ENCODE results near the gene PLSCR5. TPM values are rescaled to one million over a fixed set of nuclear protein-coding genes. Genes with fewer than 3 reads are reported as not detected.

The PLSCR5 gene
- total and polyA plus RNA-seq, 10 of the 15 experiments (the other 5 are each of a cell fraction or from before 2014, with no cell fraction given), result 0.06 TPM; not detected in 9

- ChIA-PET RAD21 (ENCODE audit: unreplicated experiment) (no interaction called here), SMC1A (ENCODE audit: uncharacterized antibody, unreplicated experiment) (interaction anchor here (0.5 kb wide), 1 partner anchor 103 kb away, joined by 4 read pairs; no protein-coding TSS in a partner anchor), CTCF (interaction anchor here (0.7 kb wide), 1 partner anchor 767 kb away, joined by 3 read pairs; no protein-coding TSS in a partner anchor), POLR2A (no interaction called here)
- Histone ChIP-seq H3K27me3 (replicated peaks in 1 of 2; ENCODE audit: control insufficient read depth in 2 of 2, insufficient read depth in 2 of 2, low read length in 1 of 2) (no peaks in the 10 kb centered on the region), H3K4me2 (ENCODE audit: control insufficient read depth, insufficient read depth) (no peak overlapping the region), H3K9ac (ENCODE audit: control insufficient read depth, insufficient read depth, low read length) (no peak overlapping the region), H3K4me1 (ENCODE audit: control insufficient read depth, insufficient read depth, low read length) (no peaks in the 10 kb centered on the region), H2AFZ (ENCODE audit: control insufficient read depth, low read depth, low read length) (no peak overlapping the region), H4K20me1 (ENCODE audit: control insufficient read depth, insufficient read depth) (no peaks in the 10 kb centered on the region), H3K36me3 (ENCODE audit: control insufficient read depth in 2 of 2, insufficient read depth in 2 of 2, low read length in 1 of 2) (no peaks in the 10 kb centered on the region), H3K27ac (ENCODE audit: control insufficient read depth, insufficient read depth) (no peak overlapping the region), H3K9me3 (replicated peaks; ENCODE audit: control insufficient read depth, insufficient read depth, low read length) (no peaks in the 10 kb centered on the region), H3K4me3 (no peak overlapping the region), H3K79me2 (ENCODE audit: control insufficient read depth, insufficient read depth, low read length) (no peaks in the 10 kb centered on the region)
- WGBS (ENCODE audit: insufficient coverage, insufficient replicate concordance, low lambda C conversion rate, missing lambda C conversion rate), result 0% methylated on average over 3 of the region's 3 CpGs
- intact Hi-C loops (cut with micrococcal nuclease; ENCODE audit: unreplicated experiment) (no loop called here), in situ Hi-C loops (cut with MboI) (no loop called here)
- FAIRE-seq (no peak), DNase-seq (ENCODE audit: low read depth, low spot score) (no peak), ATAC-seq (no peak)
- no TSS peak for BruUV-seq (replicated peaks)
- no peak for TF ChIP-seq TCF3 (IDR thresholded peaks at IDR 0.05; ENCODE audit: borderline replicate concordance, insufficient read depth, low read depth, low read length)
- no peak for TF ChIP-seq ZBTB4 (CRISPR knock-in tag; IDR thresholded peaks at IDR 0.05)
- no peak for TF ChIP-seq POLR2A (IDR thresholded peaks at IDR 0.05; ENCODE audit: low read depth, low read length)
- TF ChIP-seq, protein P1, sequence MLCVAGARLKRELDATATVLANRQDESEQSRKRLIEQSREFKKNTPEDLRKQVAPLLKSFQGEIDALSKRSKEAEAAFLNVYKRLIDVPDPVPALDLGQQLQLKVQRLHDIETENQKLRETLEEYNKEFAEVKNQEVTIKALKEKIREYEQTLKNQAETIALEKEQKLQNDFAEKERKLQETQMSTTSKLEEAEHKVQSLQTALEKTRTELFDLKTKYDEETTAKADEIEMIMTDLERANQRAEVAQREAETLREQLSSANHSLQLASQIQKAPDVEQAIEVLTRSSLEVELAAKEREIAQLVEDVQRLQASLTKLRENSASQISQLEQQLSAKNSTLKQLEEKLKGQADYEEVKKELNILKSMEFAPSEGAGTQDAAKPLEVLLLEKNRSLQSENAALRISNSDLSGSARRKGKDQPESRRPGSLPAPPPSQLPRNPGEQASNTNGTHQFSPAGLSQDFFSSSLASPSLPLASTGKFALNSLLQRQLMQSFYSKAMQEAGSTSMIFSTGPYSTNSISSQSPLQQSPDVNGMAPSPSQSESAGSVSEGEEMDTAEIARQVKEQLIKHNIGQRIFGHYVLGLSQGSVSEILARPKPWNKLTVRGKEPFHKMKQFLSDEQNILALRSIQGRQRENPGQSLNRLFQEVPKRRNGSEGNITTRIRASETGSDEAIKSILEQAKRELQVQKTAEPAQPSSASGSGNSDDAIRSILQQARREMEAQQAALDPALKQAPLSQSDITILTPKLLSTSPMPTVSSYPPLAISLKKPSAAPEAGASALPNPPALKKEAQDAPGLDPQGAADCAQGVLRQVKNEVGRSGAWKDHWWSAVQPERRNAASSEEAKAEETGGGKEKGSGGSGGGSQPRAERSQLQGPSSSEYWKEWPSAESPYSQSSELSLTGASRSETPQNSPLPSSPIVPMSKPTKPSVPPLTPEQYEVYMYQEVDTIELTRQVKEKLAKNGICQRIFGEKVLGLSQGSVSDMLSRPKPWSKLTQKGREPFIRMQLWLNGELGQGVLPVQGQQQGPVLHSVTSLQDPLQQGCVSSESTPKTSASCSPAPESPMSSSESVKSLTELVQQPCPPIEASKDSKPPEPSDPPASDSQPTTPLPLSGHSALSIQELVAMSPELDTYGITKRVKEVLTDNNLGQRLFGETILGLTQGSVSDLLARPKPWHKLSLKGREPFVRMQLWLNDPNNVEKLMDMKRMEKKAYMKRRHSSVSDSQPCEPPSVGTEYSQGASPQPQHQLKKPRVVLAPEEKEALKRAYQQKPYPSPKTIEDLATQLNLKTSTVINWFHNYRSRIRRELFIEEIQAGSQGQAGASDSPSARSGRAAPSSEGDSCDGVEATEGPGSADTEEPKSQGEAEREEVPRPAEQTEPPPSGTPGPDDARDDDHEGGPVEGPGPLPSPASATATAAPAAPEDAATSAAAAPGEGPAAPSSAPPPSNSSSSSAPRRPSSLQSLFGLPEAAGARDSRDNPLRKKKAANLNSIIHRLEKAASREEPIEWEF (IDR thresholded peaks at IDR 0.05; ENCODE audit: insufficient replicate concordance, low read depth, low read length), result no peak
- TF ChIP-seq NFXL1 (IDR thresholded peaks at IDR 0.05; ENCODE audit: borderline replicate concordance), result no peak
Measured at GRCh38 chr3:146653978-146654377, 48.8 kb upstream of the PLSCR5 start.
